SK-N-SH treated with all-trans-retinoic acid at 6 μM for 48 hours (cell line): ENCODE measurements around the gene PARS2.

Experiments used
- ATAC-seq: fragments of 200-7000 bp; cut with Tn5 transposase; 3 replicates; pipeline ENCODE4 v1.9.1; 2020; ENCODE audit warnings: mild to moderate bottlenecking, moderate library complexity
- ARNTL ChIP-seq: fragments of 450-650 bp; formaldehyde crosslinking; IDR thresholded peaks from 2 replicates; pipeline ENCODE4 v1.5.0; 2020; ENCODE audit warnings: low read depth, mild to moderate bottlenecking, moderate library complexity, borderline replicate concordance
- BACH2 ChIP-seq: fragments of 250-450 bp; sonication (Bioruptor Pico); IDR thresholded peaks from 2 replicates; pipeline ENCODE4 v1.9.0; 2021; ENCODE audit warnings: mild to moderate bottlenecking, borderline replicate concordance
- ESRRG ChIP-seq: fragments of 250-450 bp; sonication (Bioruptor Pico); IDR thresholded peaks from 2 replicates; pipeline ENCODE4 v1.6.1; 2021; ENCODE audit warnings: mild to moderate bottlenecking
- GLIS3 ChIP-seq: fragments of 250-450 bp; sonication (Bioruptor Pico); IDR thresholded peaks from 2 replicates; pipeline ENCODE4 v1.5.0; 2020; ENCODE audit warnings: mild to moderate bottlenecking, moderate library complexity
- OSR1 ChIP-seq: fragments of 250-450 bp; sonication (Bioruptor Pico); IDR thresholded peaks from 2 replicates; pipeline ENCODE4 v1.8.0; 2022; ENCODE audit warnings: moderate library complexity, mild to moderate bottlenecking, inconsistent platforms
- PATZ1 ChIP-seq: fragments of 250-450 bp; sonication (Bioruptor Pico); IDR thresholded peaks from 2 replicates; pipeline ENCODE4 v1.8.0; 2020; ENCODE audit warnings: mild to moderate bottlenecking, moderate library complexity, borderline replicate concordance
- POU6F1 ChIP-seq: fragments of 250-450 bp; sonication (Bioruptor Pico); IDR thresholded peaks from 2 replicates; pipeline ENCODE4 v1.8.0; 2021; ENCODE audit warnings: low read depth, mild to moderate bottlenecking, moderate library complexity, borderline replicate concordance
- PPARA ChIP-seq: fragments of 250-450 bp; sonication (Bioruptor Pico); IDR thresholded peaks from 2 replicates; pipeline ENCODE4 v1.5.0; 2020; ENCODE audit warnings: mild to moderate bottlenecking, borderline replicate concordance
- RARB ChIP-seq: fragments of 250-450 bp; sonication (Bioruptor Pico); IDR thresholded peaks from 2 replicates; pipeline ENCODE4 v1.8.0; 2021; ENCODE audit warnings: mild to moderate bottlenecking, moderate library complexity
- SNAI2 ChIP-seq: fragments of 250-450 bp; sonication (Bioruptor Pico); IDR thresholded peaks from 2 replicates; pipeline ENCODE4 v1.5.0; 2020; ENCODE audit warnings: mild to moderate bottlenecking, moderate library complexity
- TCF4 ChIP-seq: fragments of 250-450 bp; sonication (Bioruptor Pico); IDR thresholded peaks from 2 replicates; pipeline ENCODE4 v1.8.0; 2021; ENCODE audit warnings: mild to moderate bottlenecking, moderate library complexity, borderline replicate concordance
- ZC3H10 ChIP-seq: fragments of 250-450 bp; sonication (Bioruptor Pico); IDR thresholded peaks from 2 replicates; pipeline ENCODE4 v1.5.1; 2021; ENCODE audit warnings: mild to moderate bottlenecking, moderate library complexity
- ZFP3 ChIP-seq: fragments of 250-450 bp; sonication (Bioruptor Pico); IDR thresholded peaks from 2 replicates; pipeline ENCODE4 v1.5.0; 2020; ENCODE audit warnings: mild to moderate bottlenecking, moderate library complexity
- ZNF565 ChIP-seq: fragments of 450-650 bp; formaldehyde crosslinking; conservative IDR thresholded peaks from 2 replicates; pipeline ENCODE4 v1.5.0; 2020; ENCODE audit warnings: low read depth, mild to moderate bottlenecking, moderate library complexity
- ZNF70 ChIP-seq: fragments of 450-650 bp; formaldehyde crosslinking; IDR thresholded peaks from 2 replicates; pipeline ENCODE4 v1.5.0; 2020; ENCODE audit warnings: mild to moderate bottlenecking, moderate library complexity
- ZNF8 ChIP-seq: fragments of 450-650 bp; formaldehyde crosslinking; IDR thresholded peaks from 2 replicates; pipeline ENCODE4 v1.5.0; 2020; ENCODE audit warnings: mild to moderate bottlenecking, moderate library complexity
- TF ChIP-seq, protein P1 (sequence below): fragments of 250-450 bp; sonication (Bioruptor Pico); IDR thresholded peaks from 2 replicates; pipeline ENCODE4 v1.5.0; 2020; ENCODE audit warnings: mild to moderate bottlenecking, moderate library complexity
- TF ChIP-seq, protein P2 (sequence below): fragments of 250-450 bp; sonication (Bioruptor Pico); IDR thresholded peaks from 2 replicates; pipeline ENCODE4 v1.5.1; 2021; ENCODE audit warnings: mild to moderate bottlenecking, moderate library complexity

Gene PARS2

GRCh38 chr1:54748094-54748835, 16.1 kb downstream of the PARS2 start:
- no peak for ATAC-seq

GRCh38 chr1:54745864-54746263, 18.5 kb downstream of the PARS2 start:
- TF ChIP-seq ZNF70 (CRISPR knock-in tag) (no peak), ESRRG (CRISPR knock-in tag) (no peak), OSR1 (no peak), POU6F1 (CRISPR knock-in tag) (no peak), ZNF565 (no peak), TCF4 (CRISPR knock-in tag) (no peak), ZC3H10 (CRISPR knock-in tag) (no peak), ZNF8 (CRISPR knock-in tag) (no peak), PATZ1 (CRISPR knock-in tag) (no peak), PPARA (CRISPR knock-in tag) (no peak), ARNTL (no peak), BACH2 (CRISPR knock-in tag) (no peak), SNAI2 (CRISPR knock-in tag) (no peak), RARB (CRISPR knock-in tag) (no peak)
- TF ChIP-seq, protein P1, sequence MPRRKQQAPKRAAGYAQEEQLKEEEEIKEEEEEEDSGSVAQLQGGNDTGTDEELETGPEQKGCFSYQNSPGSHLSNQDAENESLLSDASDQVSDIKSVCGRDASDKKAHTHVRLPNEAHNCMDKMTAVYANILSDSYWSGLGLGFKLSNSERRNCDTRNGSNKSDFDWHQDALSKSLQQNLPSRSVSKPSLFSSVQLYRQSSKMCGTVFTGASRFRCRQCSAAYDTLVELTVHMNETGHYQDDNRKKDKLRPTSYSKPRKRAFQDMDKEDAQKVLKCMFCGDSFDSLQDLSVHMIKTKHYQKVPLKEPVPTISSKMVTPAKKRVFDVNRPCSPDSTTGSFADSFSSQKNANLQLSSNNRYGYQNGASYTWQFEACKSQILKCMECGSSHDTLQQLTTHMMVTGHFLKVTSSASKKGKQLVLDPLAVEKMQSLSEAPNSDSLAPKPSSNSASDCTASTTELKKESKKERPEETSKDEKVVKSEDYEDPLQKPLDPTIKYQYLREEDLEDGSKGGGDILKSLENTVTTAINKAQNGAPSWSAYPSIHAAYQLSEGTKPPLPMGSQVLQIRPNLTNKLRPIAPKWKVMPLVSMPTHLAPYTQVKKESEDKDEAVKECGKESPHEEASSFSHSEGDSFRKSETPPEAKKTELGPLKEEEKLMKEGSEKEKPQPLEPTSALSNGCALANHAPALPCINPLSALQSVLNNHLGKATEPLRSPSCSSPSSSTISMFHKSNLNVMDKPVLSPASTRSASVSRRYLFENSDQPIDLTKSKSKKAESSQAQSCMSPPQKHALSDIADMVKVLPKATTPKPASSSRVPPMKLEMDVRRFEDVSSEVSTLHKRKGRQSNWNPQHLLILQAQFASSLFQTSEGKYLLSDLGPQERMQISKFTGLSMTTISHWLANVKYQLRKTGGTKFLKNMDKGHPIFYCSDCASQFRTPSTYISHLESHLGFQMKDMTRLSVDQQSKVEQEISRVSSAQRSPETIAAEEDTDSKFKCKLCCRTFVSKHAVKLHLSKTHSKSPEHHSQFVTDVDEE (CRISPR knock-in tag), result no peak
- ATAC-seq, result no peak

More at GRCh38 chr1:54748094-54748835, 16.1 kb downstream of the PARS2 start:
- no peak for TF ChIP-seq ZNF8 (CRISPR knock-in tag)
- no peak for TF ChIP-seq BACH2 (CRISPR knock-in tag)
- TF ChIP-seq ZFP3 (CRISPR knock-in tag), result no peak

GRCh38 chr1:54745274-54745673, 19.0 kb downstream of the PARS2 start:
- no peak for TF ChIP-seq OSR1
- no peak for TF ChIP-seq BACH2 (CRISPR knock-in tag)
- no peak for TF ChIP-seq ZC3H10 (CRISPR knock-in tag)
- no peak for TF ChIP-seq ESRRG (CRISPR knock-in tag)
- TF ChIP-seq GLIS3 (CRISPR knock-in tag), result no peak
- TF ChIP-seq, protein P1 (CRISPR knock-in tag), result no peak
- ATAC-seq, result no peak

DNA sequence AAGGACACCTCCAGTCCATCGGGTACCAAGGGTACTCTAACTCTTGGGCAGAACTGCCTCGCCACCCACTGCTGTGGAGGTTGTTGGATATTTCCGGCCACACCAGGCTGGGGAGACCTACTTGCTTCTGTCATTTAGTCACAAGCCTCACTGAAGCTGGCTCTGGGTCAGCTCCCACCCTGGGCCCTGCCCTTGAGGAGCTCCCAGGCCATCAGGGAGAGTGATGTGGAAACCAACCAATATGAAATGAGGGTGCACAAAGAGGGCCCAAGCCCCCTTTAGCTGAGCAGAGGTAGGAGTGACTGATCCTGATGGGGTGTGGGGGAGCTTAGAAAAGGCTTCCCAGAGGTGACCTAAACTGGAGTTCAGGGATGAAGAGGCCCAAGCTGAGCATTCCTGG, 19.6 kb downstream of the PARS2 start:
- no peak for ATAC-seq
- TF ChIP-seq ESRRG (CRISPR knock-in tag), result no peak
- TF ChIP-seq ARNTL, result no peak
- no peak for TF ChIP-seq PATZ1 (CRISPR knock-in tag)
- no peak for TF ChIP-seq BACH2 (CRISPR knock-in tag)
- no peak for TF ChIP-seq TCF4 (CRISPR knock-in tag)
- no peak for TF ChIP-seq POU6F1 (CRISPR knock-in tag)
- no peak for TF ChIP-seq ZNF8 (CRISPR knock-in tag)
- TF ChIP-seq, protein P2, sequence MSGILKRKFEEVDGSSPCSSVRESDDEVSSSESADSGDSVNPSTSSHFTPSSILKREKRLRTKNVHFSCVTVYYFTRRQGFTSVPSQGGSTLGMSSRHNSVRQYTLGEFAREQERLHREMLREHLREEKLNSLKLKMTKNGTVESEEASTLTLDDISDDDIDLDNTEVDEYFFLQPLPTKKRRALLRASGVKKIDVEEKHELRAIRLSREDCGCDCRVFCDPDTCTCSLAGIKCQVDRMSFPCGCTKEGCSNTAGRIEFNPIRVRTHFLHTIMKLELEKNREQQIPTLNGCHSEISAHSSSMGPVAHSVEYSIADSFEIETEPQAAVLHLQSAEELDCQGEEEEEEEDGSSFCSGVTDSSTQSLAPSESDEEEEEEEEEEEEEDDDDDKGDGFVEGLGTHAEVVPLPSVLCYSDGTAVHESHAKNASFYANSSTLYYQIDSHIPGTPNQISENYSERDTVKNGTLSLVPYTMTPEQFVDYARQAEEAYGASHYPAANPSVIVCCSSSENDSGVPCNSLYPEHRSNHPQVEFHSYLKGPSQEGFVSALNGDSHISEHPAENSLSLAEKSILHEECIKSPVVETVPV (CRISPR knock-in tag), result no peak
- TF ChIP-seq PPARA (CRISPR knock-in tag), result no peak
- no peak for TF ChIP-seq ZNF70 (CRISPR knock-in tag)
- no peak for TF ChIP-seq ZFP3 (CRISPR knock-in tag)
